Measurements from ENCODE around the gene YDJC.
"Not testable (repeated sequence)": the region's sequence is repeated elsewhere in the genome, so short reads cannot be mapped to it uniquely, and the experiment has no call there.

The YDJC gene

DNA sequence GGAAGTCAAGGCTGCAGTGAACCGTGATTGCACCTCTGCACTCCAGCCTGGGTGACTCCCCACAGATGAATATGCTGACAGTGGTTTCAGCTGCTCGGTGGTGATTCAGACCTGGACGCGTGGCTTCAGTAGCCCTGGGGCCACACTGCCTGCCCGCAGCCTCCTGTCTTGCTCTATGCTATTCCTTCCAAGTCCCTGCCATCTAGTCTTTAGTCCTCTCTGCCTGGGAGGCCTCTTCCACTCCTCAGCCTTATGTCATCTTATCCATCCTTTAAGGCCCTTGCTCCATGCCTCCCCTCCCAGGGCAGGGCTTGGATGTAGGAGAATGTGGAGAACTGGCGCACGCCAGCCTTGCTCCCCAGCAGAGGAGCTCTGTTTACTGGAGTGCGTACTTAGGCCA is 23.0 kb downstream of the YDJC start:
- DNase-seq (ENCODE audit: low read depth in 2 of 2): no peak

- DNase-seq (ENCODE audit: low read depth in 2 of 2): no peak
Observed at GRCh38 chr22:21605887-21606564, 23.8 kb downstream of the YDJC start.

DNA sequence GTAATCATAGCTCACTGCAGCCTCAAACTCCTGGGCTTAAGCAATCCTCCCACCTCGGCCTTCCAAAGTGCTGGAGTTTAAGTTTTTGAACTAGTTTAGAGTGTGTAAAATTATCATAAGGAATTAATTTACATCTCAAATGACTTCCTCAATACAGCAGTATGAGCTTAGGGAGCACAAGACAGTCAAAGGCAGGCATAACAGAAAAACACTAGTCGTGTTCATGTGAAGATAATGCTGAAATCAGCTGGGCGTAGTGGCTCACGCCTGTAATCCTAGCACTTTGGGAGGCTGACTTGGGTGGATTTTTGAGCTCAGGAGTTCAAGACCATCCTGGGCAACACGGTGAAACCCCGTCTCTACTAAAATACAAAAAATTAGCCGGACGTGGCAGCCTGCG is 25.8 kb downstream of the YDJC start:
- DNase-seq (ENCODE audit: low read depth in 2 of 2): no peak

- no peak for DNase-seq (ENCODE audit: low read depth in 2 of 2)
Observed at GRCh38 chr22:21602579-21602978, 27.2 kb downstream of the YDJC start.

- DNase-seq (ENCODE audit: low read depth in 2 of 2): no peak
Observed at GRCh38 chr22:21599053-21599893, 30.5 kb downstream of the YDJC start.

DNA sequence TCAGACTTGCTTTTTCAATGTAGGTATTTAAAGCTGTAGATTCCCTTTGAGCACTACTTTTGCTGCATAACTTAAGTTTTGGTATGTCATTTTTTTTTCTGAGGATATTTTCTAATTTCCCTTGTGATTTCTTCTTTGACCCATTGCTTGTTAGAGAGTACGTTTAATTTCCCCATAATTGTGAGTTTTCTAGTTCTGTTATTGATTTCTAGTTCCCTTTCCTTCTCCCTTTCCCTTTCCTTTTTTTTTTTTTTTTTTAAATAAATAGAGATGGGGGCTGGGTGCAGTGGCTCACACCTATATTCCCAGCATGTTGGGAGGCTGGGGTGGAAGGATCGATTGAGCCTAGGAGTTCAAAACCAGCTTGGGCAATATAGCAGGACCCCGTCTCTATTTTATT is 31.5 kb downstream of the YDJC start:
- no peak for DNase-seq (ENCODE audit: low read depth in 2 of 2)

- DNase-seq (ENCODE audit: low read depth in 2 of 2): not testable (repeated sequence)
Observed at GRCh38 chr22:21596356-21597135, 33.3 kb downstream of the YDJC start.

- DNase-seq (ENCODE audit: low read depth in 2 of 2): no peak
Observed at GRCh38 chr22:21594865-21595452, 34.9 kb downstream of the YDJC start.

DNA sequence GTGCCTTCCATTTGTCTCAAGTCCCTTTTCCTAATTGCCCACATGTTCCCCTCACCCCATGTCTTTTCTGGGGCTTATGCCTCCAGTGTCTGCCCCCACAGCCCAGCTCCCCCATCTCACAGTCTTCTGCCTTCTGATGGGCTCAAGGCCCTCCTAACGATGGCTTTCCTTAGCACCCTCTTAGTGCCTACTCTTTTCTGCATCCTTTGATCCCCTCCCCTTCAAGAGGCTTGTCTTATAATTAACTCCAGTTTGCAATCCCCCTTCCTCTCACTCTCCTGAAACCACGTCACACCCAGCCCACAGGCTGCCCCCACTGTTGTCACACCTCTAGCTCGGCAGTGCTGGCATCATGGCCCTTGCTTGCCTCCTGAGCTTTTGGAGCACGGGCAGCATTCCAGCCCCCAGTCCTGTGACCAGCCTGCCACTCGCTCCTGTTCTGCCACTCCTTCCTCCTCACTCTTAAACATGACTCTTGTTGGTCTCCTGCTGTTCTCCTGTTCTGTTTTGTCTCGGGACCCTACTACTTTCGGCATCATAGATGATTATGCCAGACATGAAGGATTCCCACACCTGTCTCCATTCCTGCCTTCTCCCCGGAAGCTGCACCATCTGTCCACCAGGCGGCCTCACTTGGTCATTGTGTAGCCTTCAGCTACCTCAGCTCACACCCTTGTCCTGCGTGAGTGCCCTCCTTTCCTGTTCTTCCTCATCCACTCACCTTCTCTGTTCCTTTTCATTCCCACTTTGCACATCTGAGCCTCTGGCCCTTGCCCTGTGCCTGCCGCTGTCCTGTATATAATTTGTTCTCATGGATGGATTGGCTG is 36.2 kb downstream of the YDJC start:
- DNase-seq (ENCODE audit: low read depth in 2 of 2): no peak

DNA sequence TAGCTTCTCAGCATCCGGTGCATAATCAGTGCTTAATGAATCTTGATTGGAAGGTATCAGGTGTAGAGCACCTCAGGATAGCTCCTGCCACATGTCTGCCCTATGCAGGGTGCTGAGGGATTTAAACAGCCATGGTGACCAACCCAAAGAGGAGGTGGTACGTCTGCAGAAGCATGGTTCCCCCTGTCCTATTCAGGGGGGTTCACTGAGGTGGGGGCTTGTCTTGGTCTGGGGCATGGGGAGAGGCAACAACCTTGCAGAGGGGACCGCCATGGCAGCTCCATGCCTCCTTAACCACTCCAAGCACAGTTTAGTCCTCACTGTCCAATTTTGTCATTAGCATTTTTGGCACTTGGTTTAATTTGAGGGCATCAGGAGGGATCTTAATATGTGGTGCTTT is 37.4 kb downstream of the YDJC start:
- no peak for DNase-seq (ENCODE audit: low read depth in 2 of 2)

GRCh38 chr22:21591695-21592094 is 38.1 kb downstream of the YDJC start:
- DNase-seq (ENCODE audit: low read depth in 2 of 2): no peak

DNA sequence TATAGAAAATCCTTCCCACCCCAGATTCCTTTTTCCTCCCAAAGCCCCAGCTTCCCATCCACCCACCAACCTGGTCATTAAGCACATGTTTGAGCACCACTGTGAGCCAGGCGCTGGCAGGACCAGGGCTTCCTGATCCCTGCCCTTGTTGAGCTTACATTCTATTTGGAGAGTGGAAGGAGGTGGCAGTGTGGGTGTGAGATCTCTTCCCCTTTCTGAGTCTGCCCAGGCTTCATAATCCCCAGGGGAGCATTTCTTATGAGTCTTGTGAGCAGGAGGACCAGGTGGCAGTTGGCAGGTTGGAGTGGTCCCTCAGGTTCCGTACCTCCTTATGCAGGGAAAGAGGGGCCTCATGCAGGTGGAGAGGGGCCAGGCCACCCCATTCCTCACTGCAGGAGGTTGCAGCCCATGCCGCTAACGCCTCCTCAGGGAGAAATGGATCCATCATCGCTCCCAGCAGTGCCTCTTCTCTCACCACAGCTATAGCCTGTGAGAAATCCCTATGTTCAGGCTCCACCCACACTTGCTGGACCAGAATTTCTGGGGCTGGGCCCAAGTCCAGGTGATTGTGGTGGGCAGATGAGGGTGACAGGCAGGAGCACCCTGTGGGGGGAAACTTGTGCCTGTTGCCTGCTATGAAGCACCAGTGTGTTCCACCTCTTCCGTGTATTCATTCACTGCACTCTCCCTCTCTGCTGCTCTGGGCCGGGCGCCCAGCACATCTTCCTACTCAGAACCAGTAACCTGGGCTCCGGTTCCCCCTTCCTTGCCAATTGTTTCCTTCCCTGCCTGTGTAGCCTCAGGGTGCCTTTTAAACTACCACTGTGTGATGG is 38.8 kb downstream of the YDJC start:
- no peak for DNase-seq (ENCODE audit: low read depth in 2 of 2)

DNA sequence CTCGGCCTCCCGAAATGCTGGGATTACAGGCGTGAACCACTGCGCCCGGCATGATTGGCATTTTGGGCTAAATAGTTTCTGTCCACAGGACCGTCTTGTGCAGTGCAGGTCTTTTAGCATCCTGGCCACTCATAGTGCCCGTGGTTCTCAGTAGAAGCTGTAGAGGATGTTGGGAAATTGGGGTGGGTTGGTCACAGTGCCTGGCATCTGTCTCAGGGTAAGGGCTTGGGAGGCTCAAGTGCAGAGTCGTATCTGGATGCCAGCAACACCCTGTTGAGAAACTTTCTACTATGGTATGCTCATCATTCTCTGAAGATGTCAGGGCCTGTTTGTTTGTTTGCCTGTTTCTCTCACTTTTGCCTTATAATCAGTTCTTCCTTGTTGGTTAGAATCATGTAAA is 40.4 kb downstream of the YDJC start:
- no peak for DNase-seq (ENCODE audit: low read depth in 2 of 2)

- no peak for DNase-seq (ENCODE audit: low read depth in 2 of 2)
Observed at GRCh38 chr22:21587803-21588611, 41.8 kb downstream of the YDJC start.

DNA sequence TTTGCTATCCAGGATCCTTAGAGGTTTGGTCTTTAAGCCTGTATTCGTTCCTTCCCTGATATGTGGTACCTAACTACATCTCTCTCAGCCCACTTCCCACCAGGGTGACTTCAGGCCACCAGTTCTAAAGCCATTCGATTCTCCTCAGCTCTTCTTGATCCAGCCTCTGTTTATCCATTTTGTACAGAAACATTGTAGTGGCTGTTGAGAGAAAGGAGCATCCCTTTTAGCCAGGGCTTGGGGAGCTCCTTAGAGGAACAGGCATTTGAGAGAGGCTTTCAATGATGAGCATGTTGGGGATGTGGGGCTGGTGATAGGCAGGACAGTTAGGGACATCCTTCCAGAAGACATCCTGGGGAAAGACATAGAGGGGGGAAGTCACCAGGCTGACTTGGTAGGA is 44.4 kb downstream of the YDJC start:
- DNase-seq (ENCODE audit: low read depth in 2 of 2): no peak

DNA sequence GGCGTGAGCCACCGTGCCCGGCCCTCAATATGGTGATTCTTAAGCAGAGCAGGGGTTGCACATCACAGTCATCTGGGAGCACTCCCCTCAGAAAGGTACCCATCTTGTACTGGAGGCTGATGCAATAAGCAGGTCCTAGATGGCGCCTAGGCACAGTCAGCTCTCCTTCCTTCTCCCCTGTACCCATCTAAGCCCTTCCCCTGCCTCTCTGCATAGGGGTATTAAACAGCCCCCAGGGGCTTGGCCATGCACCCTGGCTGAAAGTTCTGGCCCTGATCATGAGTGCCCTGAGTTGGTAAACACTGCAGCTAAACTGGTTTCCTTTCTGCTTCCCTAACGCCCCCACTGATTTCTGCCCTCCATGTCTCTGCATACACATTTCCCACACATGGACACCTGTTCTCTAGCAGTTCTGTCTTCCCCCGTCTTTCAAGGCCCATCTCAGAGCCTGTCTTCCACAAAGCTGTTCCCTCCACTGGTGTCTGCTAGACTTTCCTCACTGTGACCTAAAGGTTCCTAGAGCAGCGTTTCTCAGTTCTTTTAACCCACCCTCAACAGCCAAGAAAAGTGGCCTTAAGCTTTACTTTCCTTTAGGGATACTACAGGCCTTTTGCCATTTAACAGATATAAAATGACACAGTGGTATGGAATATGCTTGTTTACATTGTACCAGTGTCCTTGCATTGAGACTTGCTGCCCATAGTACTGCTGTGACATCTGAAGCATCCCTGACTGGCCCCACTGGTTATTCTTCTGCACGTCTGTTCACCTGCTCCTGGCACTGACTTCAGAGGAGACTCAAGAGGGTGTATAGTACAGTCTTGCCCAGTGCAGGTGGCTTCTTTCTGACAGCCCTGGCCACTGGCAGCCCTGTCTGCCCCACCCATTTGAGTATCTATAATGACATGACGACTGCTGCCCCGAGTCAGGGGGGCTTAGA is 46.8 kb downstream of the YDJC start:
- no peak for DNase-seq (ENCODE audit: low read depth in 2 of 2)

- not testable (repeated sequence) for DNase-seq (ENCODE audit: low read depth in 2 of 2)
Observed at GRCh38 chr22:21581009-21581713, 48.7 kb downstream of the YDJC start.

DNA sequence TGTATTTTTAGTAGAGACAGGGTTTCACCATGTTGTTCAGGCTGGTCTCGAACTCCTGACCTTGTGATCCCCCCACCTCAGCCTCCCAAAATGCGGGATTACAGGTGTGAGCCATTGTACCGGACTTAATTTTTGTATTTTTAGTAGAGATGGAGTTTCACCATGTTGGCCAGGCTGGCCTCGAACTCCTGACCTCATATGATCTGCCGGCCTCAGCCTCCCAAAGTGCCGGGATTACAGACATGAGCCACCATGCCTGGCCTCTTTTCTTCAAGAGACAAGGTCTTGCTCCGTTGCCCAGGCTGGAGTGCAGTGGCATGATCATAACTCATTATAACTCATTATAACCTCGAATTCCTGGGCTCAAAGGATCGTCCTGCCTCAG is 49.2 kb downstream of the YDJC start:
- DNase-seq (ENCODE audit: low read depth in 2 of 2): not testable (repeated sequence)

All from stimulated activated CD8-positive, alpha-beta memory T cell treated with anti-CD3 and anti-CD28 coated beads, Interleukin-7, amount 100 ng/mL, for 1 hour (primary cell).